ENCODE data around the gene PPFIA3.

The PPFIA3 gene

GRCh38 chr19:49148784-49149651 lies 29.7 kb downstream of the PPFIA3 start:
- DNase-seq (ENCODE audit: low spot score), result peak; percentile 85

DNA sequence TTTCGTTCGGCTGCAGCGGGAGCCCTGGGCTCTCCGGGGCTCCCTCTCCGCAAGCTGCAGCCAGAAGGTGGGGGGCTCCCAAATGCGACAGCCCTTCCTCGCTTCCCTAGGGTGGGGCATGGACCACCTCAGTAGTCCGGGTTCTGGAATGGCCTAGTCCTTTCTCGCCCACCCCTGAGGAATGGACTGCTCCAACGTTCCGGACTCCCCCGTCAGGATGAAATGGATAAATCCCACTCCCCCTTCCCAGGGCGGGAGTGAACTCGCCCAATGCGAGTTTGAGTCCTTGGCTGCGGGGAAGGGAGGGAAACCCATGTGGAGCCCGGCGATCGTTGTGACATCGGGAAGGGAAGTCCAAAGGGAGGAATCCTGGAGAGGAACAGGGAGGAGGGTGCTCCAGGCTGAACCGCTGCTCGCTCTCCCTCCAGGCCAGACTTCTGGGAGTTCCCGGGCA lies 30.3 kb downstream of the PPFIA3 start:
- peak; percentile 79 for DNase-seq (ENCODE audit: low spot score)

- DNase-seq (ENCODE audit: low spot score), result peak; percentile 84
Observed at GRCh38 chr19:49150106-49150943, 31.0 kb downstream of the PPFIA3 start.

DNA sequence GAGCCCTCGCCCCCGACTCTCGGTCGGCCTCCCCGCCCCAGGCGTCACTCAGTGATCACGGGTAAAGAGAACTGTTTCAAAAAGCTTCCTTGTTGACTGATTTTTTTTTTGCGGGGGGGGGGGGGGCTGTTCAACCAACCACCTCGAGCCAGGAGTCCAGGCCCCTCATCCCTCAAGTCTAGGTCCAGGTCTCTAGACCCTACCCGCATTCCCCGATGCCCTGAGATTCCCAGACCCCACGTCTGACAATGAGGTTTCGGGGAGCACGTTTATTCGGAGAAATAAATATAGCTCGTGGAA lies 31.6 kb downstream of the PPFIA3 start:
- DNase-seq (ENCODE audit: low spot score), result no peak

GRCh38 chr19:49151267-49152118 lies 32.1 kb downstream of the PPFIA3 start:
- DNase-seq (ENCODE audit: low spot score), result no peak

- DNase-seq (ENCODE audit: low spot score), result no peak
Observed at GRCh38 chr19:49152119-49152550, 32.8 kb downstream of the PPFIA3 start.

GRCh38 chr19:49153167-49153809 lies 33.9 kb downstream of the PPFIA3 start:
- DNase-seq (ENCODE audit: low spot score), result no peak

DNA sequence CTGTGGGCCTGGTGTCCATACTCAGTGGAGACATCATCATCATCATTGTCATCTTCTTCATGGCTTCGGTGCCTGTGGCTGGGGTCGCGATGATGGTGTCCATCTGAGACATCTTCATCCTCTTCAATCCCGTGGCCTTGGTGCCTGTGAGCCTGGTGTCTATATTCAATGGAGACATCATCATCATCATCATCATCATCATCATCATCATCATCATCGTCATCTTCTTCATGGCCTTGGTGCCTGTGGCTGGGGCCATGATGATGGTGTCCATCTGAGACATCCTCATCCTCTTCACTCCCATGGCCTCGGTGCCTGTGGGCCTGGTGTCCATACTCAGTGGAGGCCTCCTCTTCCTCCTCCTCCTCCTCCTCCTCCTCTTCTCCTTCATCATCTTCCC lies 34.9 kb downstream of the PPFIA3 start:
- no peak for DNase-seq (ENCODE audit: low spot score)

- DNase-seq (ENCODE audit: low spot score), result no peak
Observed at GRCh38 chr19:49155005-49155819, 35.9 kb downstream of the PPFIA3 start, which contains the start of gene HRC. TSS of gene HRC (minus strand) at chr19:49155396. CDS start at chr19:49155237, 159 bp downstream.

GRCh38 chr19:49155820-49156346 lies 36.5 kb downstream of the PPFIA3 start:
- no peak for DNase-seq (ENCODE audit: low spot score)

GRCh38 chr19:49157445-49158224 lies 38.3 kb downstream of the PPFIA3 start, which contains the start of gene TRPM4:
TSS of gene TRPM4 (plus strand) at chr19:49157792. CDS start at chr19:49157867, 75 bp downstream.
- peak; percentile 63 for DNase-seq (ENCODE audit: low spot score)

- DNase-seq (ENCODE audit: low spot score), result no peak
Observed at GRCh38 chr19:49160450-49161189, 41.3 kb downstream of the PPFIA3 start.

DNA sequence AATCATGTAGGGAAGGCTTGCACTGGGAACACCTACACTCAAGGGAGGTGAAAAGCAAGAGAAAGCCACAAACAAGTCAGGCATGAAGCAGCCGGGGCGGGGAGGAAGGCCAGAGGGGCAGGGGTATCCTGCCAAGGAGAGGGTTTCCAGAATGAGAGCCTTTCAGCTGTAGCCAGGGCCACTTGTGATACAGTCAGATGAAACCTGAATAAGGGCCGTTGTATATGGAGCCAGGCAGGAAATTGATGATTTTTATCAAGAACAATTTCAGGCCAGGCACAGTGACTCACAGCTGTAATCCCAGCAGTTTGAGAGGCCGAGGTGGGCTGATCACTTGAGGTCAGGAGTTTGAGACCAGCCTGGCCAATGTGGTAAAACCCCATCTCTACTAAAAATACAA lies 42.6 kb downstream of the PPFIA3 start:
- no peak for DNase-seq (ENCODE audit: low spot score)

GRCh38 chr19:49165111-49165750 lies 45.9 kb downstream of the PPFIA3 start:
- DNase-seq (ENCODE audit: low spot score), result no peak

DNA sequence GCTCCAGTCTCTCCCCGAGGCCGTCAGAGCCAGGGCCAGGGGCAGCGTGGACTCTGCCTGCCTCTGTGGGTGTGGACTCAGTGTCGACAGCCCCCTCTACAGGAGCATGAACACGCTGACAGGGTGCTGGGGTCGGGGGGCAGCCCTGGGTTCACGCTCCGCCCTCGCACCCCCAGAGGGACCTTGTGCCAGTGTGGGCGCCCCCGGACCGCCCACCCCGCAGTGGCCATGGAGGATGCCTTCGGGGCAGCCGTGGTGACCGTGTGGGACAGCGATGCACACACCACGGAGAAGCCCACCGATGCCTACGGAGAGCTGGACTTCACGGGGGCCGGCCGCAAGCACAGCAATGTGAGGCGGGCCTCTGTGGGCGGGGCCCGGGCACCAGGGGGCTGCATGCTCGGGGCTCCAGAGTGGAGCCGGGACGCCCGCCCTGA lies 46.5 kb downstream of the PPFIA3 start:
- DNase-seq (ENCODE audit: low spot score), result no peak

DNA sequence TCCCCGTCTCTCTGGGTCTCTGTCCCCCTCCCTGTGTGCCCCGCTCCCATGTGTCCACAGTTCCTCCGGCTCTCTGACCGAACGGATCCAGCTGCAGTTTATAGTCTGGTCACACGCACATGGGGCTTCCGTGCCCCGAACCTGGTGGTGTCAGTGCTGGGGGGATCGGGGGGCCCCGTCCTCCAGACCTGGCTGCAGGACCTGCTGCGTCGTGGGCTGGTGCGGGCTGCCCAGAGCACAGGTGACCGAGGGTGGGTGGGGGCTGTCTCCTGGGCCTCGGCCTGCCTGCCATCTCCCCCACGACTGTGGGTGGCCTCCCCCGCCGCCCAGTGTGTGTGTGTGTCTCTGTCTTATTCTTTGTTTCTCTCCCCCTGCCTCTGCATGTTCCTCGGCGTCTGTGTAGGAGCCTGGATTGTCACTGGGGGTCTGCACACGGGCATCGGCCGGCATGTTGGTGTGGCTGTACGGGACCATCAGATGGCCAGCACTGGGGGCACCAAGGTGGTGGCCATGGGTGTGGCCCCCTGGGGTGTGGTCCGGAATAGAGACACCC lies 48.6 kb downstream of the PPFIA3 start:
- DNase-seq (ENCODE audit: low spot score), result no peak

GRCh38 chr19:49168421-49168820 lies 49.1 kb downstream of the PPFIA3 start:
- no peak for DNase-seq (ENCODE audit: low spot score)

All from SK-N-DZ (cell line).